AG09319 (cell line): ENCODE data around the gene CFAP221.

ENCODE experiments used
- DNase-seq: peaks from one replicate; pipeline ENCODE4 v3.0.0-alpha.2; 2010; ENCODE audit warnings: low read depth; ENCODE audit errors: extremely low read depth
- CTCF ChIP-seq: IDR thresholded peaks from 2 replicates; pipeline ENCODE4 v1.5.1; 2011; ENCODE audit warnings: low read depth, mild to moderate bottlenecking, inconsistent platforms, low read length, moderate library complexity

The CFAP221 gene

DNA sequence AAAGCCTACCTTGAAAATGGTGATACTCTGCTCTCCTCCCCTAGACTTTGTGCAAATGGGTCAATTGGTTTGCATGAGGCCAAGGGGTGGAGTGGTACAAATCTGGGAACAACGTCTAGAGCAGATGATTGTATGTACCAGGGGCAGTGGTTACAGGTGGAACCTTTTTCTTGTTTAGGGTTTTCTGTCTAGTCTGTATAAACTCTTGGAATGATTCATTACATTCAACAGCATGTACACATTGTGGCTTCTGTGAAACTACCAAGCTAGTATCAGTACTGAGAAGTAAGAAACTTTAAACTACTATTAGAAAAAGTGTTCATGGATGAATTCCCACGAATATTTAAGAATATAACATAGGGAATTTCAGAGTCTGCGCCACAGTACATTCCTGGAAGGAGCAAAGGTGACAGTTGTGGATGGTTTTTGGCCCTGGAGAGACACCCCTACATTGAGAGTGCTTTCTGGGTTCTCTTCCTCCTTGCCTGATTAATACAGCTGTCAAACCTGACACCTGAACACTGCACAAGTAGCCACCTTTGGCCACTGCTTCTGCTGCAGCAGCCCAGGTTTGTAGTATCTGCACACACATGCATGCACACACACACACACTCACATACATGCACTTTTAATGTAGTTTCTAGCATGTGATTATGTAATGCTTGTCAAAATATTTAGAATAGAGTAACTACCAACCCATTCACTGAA is 30.0 kb downstream of the CFAP221 start:
- DNase-seq, result no peak
- no peak for TF ChIP-seq CTCF

DNA sequence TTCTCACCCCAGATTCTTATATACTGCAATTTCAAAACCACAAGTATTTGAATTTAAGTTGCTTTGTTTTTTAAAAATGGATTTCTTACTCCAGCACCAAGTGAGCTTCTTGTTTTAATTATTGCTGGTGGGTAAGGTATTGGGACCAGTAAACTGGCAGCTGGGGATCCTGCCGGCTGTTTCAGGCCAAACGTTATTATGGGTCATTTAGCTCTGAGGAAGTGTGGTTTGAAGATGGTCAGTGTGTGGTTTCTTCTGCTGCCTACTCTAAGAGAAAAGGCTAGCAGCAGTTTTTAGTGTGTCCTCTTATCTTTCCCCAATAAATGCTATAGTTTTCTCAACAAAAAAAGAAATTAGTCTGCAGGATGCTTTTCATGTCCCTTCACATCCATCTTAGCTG is 30.6 kb downstream of the CFAP221 start:
- no peak for TF ChIP-seq CTCF
- no peak for DNase-seq

GRCh38 chr2:119575439-119575838 is 31.2 kb downstream of the CFAP221 start:
- no peak for DNase-seq
- TF ChIP-seq CTCF, result no peak

- no peak for TF ChIP-seq CTCF
- no peak for DNase-seq
Observed at GRCh38 chr2:119579424-119580295, 35.4 kb downstream of the CFAP221 start.

GRCh38 chr2:119580550-119581072 is 36.4 kb downstream of the CFAP221 start:
- TF ChIP-seq CTCF, result no peak
- DNase-seq, result no peak

GRCh38 chr2:119583291-119583690 is 39.0 kb downstream of the CFAP221 start:
- DNase-seq, result no peak
- TF ChIP-seq CTCF, result no peak

- TF ChIP-seq CTCF, result no peak
- no peak for DNase-seq
Observed at GRCh38 chr2:119584469-119584868, 40.2 kb downstream of the CFAP221 start.
